MM.1S (cell line): Measurements from ENCODE around the gene SNAI3.

Source experiments
- CTCF ChIP-seq: fragments of 300-600 bp; sonication (generic); IDR thresholded peaks from 2 replicates; pipeline ENCODE4 v1.5.1; 2016; ENCODE audit warnings: antibody characterized with exemption, low read length, mixed read lengths
- EZH2 ChIP-seq: fragments of 300-600 bp; sonication (generic); optimal IDR thresholded peaks from 2 replicates; pipeline ENCODE3; 2017; ENCODE audit warnings: low read depth, mild to moderate bottlenecking, antibody characterized with exemption, low read length, mixed read lengths

DNA sequence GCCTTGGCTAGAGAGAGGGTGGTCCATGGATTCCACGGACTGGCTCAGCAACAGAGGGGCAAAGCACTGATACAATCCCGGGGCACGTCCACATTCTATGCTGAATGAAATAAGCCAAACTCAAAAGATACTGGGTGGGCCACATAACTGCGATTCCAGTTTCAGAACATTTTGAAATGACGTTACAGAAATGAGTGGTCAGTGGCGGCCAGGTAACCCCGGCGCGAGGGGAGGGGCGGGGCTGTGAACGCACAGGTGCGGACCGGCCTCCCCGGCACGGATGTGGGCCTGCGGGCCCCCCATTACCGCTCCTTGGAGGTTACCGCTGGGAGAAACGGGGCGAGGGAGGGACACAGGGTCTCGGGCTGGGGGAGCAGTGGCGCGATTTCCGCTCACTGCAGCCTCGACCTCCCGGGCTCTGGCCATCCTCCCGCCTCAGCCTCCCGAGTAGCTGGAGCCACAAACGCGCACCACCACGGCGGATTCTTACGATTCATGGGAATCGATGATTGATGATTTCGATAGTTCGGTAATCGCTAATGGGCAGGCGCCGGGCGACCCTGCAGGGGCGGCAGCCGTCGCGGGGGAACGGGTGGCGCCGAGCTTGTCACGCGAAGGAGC is 24.0 kb downstream of the SNAI3 start:
- no peak for TF ChIP-seq EZH2
- TF ChIP-seq CTCF = no peak
